Activated T-helper 2 cell treated with anti-CD3 and anti-CD28 coated beads, Interferon-gamma antibody, Interleukin-2, Interleukin-4, amounts not matched to agents 10 μg/mL and 5 μg/mL and 100 μg/mL, durations not matched to agents 14 hours and 24 hours and 36 hours (primary cell): ENCODE results near the gene CDC42. TPM values are rescaled to one million over a fixed set of nuclear protein-coding genes. Genes with fewer than 3 reads are reported as not detected.
"Not testable (repeated sequence)": the region's sequence is repeated elsewhere in the genome, so short reads cannot be mapped to it uniquely, and the experiment has no call there.

Experiments
- DNase-seq: peaks from one replicate; pipeline ENCODE4 v3.0.0; 2021; ENCODE audit warnings: low spot score
- H3K27ac Mint-ChIP-seq: one replicate; pipeline ENCODE4 v1.8.0; 2021; ENCODE audit warnings: mixed read lengths
- H3K27me3 Mint-ChIP-seq: one replicate; pipeline ENCODE4 v1.8.0; 2021; ENCODE audit warnings: low read depth, mixed read lengths
- H3K36me3 Mint-ChIP-seq: one replicate; pipeline ENCODE4 v1.8.0; 2021; ENCODE audit warnings: low read depth, mixed read lengths
- H3K4me1 Mint-ChIP-seq: one replicate; pipeline ENCODE4 v1.8.0; 2021; ENCODE audit warnings: low read depth, mixed read lengths
- H3K4me3 Mint-ChIP-seq: one replicate; pipeline ENCODE4 v1.8.0; 2021; ENCODE audit warnings: low read depth, mild to moderate bottlenecking, moderate library complexity, mixed read lengths
- H3K9me3 Mint-ChIP-seq: one replicate; pipeline ENCODE4 v1.8.0; 2021; ENCODE audit warnings: mixed read lengths
- intact Hi-C: fragments of 100-400 bp; cut with micrococcal nuclease; formaldehyde crosslinking; loops from one replicate; pipeline ENCODE4 v1.15.1; 2023
- total RNA-seq: library from RNA; stranded (reverse); gene quantifications from 2 replicates; pipeline ENCODE4 v1.2.3, GENCODE V29; 2022

CDC42 gene
- total RNA-seq, 1 donor from 2014 or later: 342 TPM

DNA sequence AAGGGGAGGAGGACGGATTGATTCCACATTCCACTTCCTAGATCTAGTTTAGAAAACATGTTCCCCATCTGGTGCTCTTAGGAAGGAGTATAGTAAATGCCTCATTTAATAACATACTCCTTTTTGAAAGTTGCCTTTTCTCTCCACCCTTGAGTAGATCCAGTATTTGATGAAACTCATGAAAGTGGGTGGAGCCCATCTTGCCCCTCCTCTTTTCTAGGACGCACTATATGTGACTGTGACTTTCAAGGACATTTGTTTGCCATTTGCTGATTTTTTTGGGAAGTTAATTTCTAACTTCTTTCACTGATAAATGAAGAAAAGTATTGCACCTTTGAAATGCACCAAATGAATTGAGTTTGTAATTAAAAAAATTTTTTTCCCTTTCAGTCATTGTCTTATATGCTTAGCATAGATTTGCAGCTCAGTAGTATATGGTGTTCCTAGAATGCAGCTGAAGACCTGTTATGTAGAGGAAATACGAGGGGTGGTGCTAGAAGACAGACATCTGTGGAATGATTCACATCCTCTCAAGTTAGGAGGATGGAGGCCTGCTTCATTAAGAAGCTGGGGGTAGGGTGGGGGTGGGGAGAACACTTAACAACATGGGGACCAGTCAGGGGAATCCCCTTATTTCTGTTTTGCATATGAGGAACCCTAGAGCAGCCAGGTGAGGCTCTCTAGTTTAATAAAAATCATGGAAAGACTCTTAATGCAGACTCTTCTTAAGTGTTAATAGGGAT, 39.7 kb downstream of the CDC42 start:
- intact Hi-C loops: loop anchor here (1.0 to 2.0 kb wide), 2 partner anchors 39 to 67 kb away; no protein-coding TSS in a partner anchor
- peak overlapping the region; percentile 55 for H3K27ac Mint-ChIP-seq
- H3K27me3 Mint-ChIP-seq, DNase-seq, H3K9me3 Mint-ChIP-seq, H3K4me3 Mint-ChIP-seq: not testable (repeated sequence)
- H3K36me3 Mint-ChIP-seq: peaks cover 74% of the 10 kb centered on the region
- peaks cover 60% of the 10 kb centered on the region for H3K4me1 Mint-ChIP-seq

- no peak for DNase-seq
- H3K9me3 Mint-ChIP-seq: no peaks in the 10 kb centered on the region
- peak overlapping the region; percentile 7 for H3K27ac Mint-ChIP-seq
- H3K27me3 Mint-ChIP-seq: no peaks in the 10 kb centered on the region
- H3K4me1 Mint-ChIP-seq: peaks cover 49% of the 10 kb centered on the region
- H3K36me3 Mint-ChIP-seq: peaks cover 72% of the 10 kb centered on the region
- H3K4me3 Mint-ChIP-seq: no peak overlapping the region
- intact Hi-C loops: loop anchor here (2.0 kb wide), 1 partner anchor 69 kb away; no protein-coding TSS in a partner anchor
Observed at GRCh38 chr1:22093513-22093912, 41.0 kb downstream of the CDC42 start.

- Mint-ChIP-seq H3K4me3 (no peak overlapping the region), H3K27me3 (no peaks in the 10 kb centered on the region), H3K27ac (no peak overlapping the region), H3K9me3 (no peaks in the 10 kb centered on the region), H3K36me3 (peaks cover 75% of the 10 kb centered on the region), H3K4me1 (peaks cover 39% of the 10 kb centered on the region)
- DNase-seq: no peak
- intact Hi-C loops: no loop called here
Observed at GRCh38 chr1:22096036-22096435, 43.5 kb downstream of the CDC42 start.

GRCh38 chr1:22096463-22096862, 44.0 kb downstream of the CDC42 start:
- no peak for DNase-seq
- H3K27me3 Mint-ChIP-seq: no peaks in the 10 kb centered on the region
- H3K4me3 Mint-ChIP-seq: no peak overlapping the region
- H3K36me3 Mint-ChIP-seq: peaks cover 74% of the 10 kb centered on the region
- intact Hi-C loops: no loop called here
- no peak overlapping the region for H3K27ac Mint-ChIP-seq
- H3K9me3 Mint-ChIP-seq: no peaks in the 10 kb centered on the region
- H3K4me1 Mint-ChIP-seq: peaks cover 38% of the 10 kb centered on the region

DNA sequence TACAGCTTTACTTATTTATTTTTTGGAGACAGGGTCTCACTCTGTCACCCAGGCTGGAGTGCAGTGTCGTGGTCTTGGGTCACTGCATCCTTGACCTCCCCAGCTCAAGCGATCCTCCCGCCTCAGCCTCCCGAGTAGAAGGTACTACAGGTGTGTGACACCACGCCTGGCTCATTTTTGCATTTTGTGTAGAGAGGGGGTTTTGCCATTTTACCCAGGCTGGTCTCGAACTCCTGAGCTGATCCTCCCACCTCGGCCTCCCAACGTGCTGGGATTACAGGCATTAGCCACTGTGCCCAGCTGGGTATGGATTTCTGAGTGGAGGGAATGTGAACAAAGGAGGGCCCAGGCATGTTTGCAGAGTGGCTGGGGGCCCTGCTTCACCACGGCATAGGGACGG, 46.2 kb downstream of the CDC42 start:
- intact Hi-C loops: no loop called here
- no peaks in the 10 kb centered on the region for H3K27me3 Mint-ChIP-seq
- peaks cover 79% of the 10 kb centered on the region for H3K36me3 Mint-ChIP-seq
- H3K27ac Mint-ChIP-seq: no peak overlapping the region
- no peak overlapping the region for H3K4me3 Mint-ChIP-seq
- H3K4me1 Mint-ChIP-seq: peaks cover 39% of the 10 kb centered on the region
- no peak for DNase-seq
- no peaks in the 10 kb centered on the region for H3K9me3 Mint-ChIP-seq

DNA sequence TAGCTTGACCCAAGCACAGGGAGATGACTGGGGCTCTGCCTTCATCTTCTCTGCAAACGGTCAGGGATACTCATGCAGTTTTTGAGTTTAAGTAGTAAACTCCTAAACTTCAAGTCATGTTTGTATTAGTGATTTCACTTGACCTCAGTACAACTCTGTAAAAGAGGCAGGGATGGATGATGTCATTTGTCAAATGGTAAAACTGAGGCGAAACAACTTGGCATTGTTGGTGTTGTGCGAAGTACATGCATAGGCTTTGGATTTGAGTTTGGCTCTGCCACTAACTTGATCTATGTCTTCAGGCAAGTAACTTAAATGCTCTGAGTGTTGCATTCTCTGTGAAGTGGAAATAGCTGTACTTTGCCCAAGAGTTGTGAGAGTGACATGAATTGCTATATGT, 47.7 kb downstream of the CDC42 start:
- no peaks in the 10 kb centered on the region for H3K27me3 Mint-ChIP-seq
- DNase-seq: no peak
- no peaks in the 10 kb centered on the region for H3K9me3 Mint-ChIP-seq
- H3K36me3 Mint-ChIP-seq: peaks cover 82% of the 10 kb centered on the region
- peaks cover 47% of the 10 kb centered on the region for H3K4me1 Mint-ChIP-seq
- peak overlapping the region; percentile 40 for H3K27ac Mint-ChIP-seq
- intact Hi-C loops: no loop called here
- no peak overlapping the region for H3K4me3 Mint-ChIP-seq

GRCh38 chr1:22101199-22101598, 48.7 kb downstream of the CDC42 start:
- Mint-ChIP-seq H3K9me3 (no peaks in the 10 kb centered on the region), H3K4me1 (peaks cover 54% of the 10 kb centered on the region), H3K4me3 (no peak overlapping the region), H3K27ac (no peak overlapping the region), H3K36me3 (peaks cover 90% of the 10 kb centered on the region), H3K27me3 (no peaks in the 10 kb centered on the region)
- no peak for DNase-seq
- intact Hi-C loops: no loop called here

DNA sequence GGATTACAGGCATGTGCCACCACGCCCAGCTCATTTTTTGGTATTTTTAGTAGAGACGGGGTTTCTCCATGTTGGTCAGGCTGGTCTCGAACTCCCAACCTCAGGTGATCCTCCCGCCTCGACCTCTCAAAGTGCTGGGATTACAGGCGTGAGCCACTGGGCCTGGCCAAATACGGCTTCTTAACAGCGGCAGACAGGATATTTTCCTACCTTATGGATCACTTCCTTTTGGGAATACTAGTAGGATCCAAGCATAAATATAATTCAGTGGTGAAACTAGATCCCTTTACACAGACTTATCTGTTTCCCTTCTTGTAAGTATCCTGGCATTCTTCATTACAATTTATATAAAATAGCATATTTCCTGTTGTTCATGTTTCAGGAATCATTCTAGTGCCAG, 49.5 kb downstream of the CDC42 start:
- Mint-ChIP-seq H3K36me3 (peaks cover 89% of the 10 kb centered on the region), H3K4me1 (peaks cover 55% of the 10 kb centered on the region), H3K9me3 (no peaks in the 10 kb centered on the region), H3K27me3 (no peaks in the 10 kb centered on the region), H3K27ac (no peak overlapping the region), H3K4me3 (no peak overlapping the region)
- no peak for DNase-seq
- intact Hi-C loops: no loop called here

DNA sequence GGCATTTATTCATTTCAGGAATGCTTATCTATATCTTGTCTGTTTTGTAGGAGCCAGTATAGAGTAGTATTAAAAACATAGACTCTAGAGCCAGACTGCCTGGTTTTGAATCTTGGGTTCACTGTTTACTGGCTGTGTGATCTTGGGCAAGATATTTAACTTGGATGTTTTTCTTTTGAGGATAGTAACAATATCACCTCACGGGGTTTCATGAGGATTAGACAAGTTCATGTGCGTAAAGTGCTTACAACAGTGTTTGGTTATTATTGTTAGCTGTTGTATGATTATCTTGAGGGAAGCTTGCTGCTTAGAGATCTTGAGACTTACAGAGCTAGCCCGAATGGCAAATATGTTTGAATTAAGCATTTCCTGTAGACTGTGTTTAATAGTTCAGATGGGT, 50.2 kb downstream of the CDC42 start:
- intact Hi-C loops: no loop called here
- no peaks in the 10 kb centered on the region for H3K9me3 Mint-ChIP-seq
- no peak overlapping the region for H3K4me3 Mint-ChIP-seq
- peaks cover 83% of the 10 kb centered on the region for H3K36me3 Mint-ChIP-seq
- H3K27ac Mint-ChIP-seq: peak overlapping the region; percentile 67
- H3K4me1 Mint-ChIP-seq: peaks cover 55% of the 10 kb centered on the region
- H3K27me3 Mint-ChIP-seq: no peaks in the 10 kb centered on the region
- DNase-seq: no peak

- Mint-ChIP-seq H3K9me3 (no peaks in the 10 kb centered on the region), H3K27ac (peak overlapping the region; percentile 85), H3K4me1 (peaks cover 55% of the 10 kb centered on the region), H3K27me3 (no peaks in the 10 kb centered on the region), H3K36me3 (peaks cover 82% of the 10 kb centered on the region), H3K4me3 (no peak overlapping the region)
- no peak for DNase-seq
- intact Hi-C loops: no loop called here
Observed at GRCh38 chr1:22104094-22104493, 51.6 kb downstream of the CDC42 start.

DNA sequence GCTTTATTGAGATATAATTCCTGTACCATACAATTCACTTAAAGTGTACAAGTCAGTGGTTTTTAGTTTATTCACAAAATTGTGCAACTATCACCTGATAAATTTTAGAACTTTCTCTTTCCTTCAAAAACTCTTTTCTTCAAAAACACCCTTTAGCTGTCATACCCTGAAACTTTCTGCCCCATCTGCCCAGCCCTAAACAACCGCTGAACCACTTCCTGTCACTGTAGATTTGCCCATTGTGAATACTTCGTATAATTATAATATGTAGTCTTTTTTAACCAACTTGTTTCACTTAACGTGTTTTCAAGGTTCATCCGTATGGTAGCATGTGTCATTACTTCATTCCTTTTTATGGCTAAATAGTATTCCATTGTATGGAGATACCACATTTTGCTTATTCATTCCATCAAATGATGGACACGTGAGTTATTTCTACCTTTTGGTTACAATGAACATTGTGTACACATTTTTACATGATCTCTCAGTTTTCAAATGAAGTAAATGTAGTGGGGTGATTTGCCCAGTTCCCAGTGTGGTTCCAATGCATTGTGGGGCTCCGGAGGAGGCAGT, 52.4 kb downstream of the CDC42 start:
- H3K36me3 Mint-ChIP-seq: peaks cover 76% of the 10 kb centered on the region
- peak; percentile 52 for DNase-seq
- no peaks in the 10 kb centered on the region for H3K9me3 Mint-ChIP-seq
- intact Hi-C loops: no loop called here
- peak overlapping the region; percentile 85 for H3K27ac Mint-ChIP-seq
- no peaks in the 10 kb centered on the region for H3K27me3 Mint-ChIP-seq
- H3K4me1 Mint-ChIP-seq: peaks cover 52% of the 10 kb centered on the region
- no peak overlapping the region for H3K4me3 Mint-ChIP-seq

DNA sequence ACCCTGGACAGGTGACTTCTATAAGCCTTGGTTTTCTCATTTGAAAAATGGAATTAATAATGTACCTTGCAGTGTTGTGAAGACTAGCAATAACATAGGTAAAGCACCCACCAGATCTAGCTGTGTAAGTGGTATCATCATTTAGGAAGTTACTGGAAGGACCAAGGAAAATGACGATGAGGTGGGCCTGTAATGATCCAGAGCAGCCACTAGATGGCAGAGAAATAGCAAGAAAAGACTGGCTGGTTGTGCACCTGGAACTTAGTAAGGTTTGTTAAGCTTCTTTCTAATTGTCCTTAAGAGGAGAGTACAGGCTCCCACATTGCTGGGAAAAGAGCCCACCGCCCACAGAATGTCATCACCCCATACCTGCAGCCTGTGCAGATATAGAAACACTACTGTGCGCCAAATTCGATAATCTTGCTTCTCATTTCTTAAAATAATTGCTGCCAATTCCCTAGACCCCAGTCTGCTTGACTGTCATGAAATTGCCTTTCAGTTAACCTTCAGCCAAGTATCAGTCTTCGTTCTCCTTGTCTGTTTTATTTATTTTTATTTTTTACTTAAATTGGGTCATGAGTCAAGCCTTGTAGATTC, 53.2 kb downstream of the CDC42 start:
- no peaks in the 10 kb centered on the region for H3K9me3 Mint-ChIP-seq
- peaks cover 44% of the 10 kb centered on the region for H3K4me1 Mint-ChIP-seq
- peaks cover 69% of the 10 kb centered on the region for H3K36me3 Mint-ChIP-seq
- H3K27ac Mint-ChIP-seq: peak overlapping the region; percentile 85
- H3K4me3 Mint-ChIP-seq: no peak overlapping the region
- DNase-seq: no peak
- H3K27me3 Mint-ChIP-seq: no peaks in the 10 kb centered on the region
- intact Hi-C loops: no loop called here

GRCh38 chr1:22107126-22107525, 54.6 kb downstream of the CDC42 start:
- no peak for DNase-seq
- Mint-ChIP-seq H3K27ac (peak overlapping the region; percentile 18), H3K9me3 (no peaks in the 10 kb centered on the region), H3K36me3 (peaks cover 64% of the 10 kb centered on the region), H3K4me1 (peaks cover 37% of the 10 kb centered on the region), H3K27me3 (no peaks in the 10 kb centered on the region), H3K4me3 (no peak overlapping the region)
- intact Hi-C loops: no loop called here
